Measurements from ENCODE around the gene PCDH9.

- TF ChIP-seq, protein P1, sequence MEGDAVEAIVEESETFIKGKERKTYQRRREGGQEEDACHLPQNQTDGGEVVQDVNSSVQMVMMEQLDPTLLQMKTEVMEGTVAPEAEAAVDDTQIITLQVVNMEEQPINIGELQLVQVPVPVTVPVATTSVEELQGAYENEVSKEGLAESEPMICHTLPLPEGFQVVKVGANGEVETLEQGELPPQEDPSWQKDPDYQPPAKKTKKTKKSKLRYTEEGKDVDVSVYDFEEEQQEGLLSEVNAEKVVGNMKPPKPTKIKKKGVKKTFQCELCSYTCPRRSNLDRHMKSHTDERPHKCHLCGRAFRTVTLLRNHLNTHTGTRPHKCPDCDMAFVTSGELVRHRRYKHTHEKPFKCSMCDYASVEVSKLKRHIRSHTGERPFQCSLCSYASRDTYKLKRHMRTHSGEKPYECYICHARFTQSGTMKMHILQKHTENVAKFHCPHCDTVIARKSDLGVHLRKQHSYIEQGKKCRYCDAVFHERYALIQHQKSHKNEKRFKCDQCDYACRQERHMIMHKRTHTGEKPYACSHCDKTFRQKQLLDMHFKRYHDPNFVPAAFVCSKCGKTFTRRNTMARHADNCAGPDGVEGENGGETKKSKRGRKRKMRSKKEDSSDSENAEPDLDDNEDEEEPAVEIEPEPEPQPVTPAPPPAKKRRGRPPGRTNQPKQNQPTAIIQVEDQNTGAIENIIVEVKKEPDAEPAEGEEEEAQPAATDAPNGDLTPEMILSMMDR (conservative IDR thresholded peaks at IDR 0.05 in 1 of 2, IDR thresholded peaks at IDR 0.05 in 1 of 2; ENCODE audit: extremely low read depth in 1 of 2, insufficient read depth in 1 of 2, low read depth in 1 of 2, low read length in 2 of 2) = no peak
- no peak for TF ChIP-seq EZH2 (IDR thresholded peaks at IDR 0.05; ENCODE audit: borderline replicate concordance, low read length)
These were observed 862.8 kb downstream of the PCDH9 start for GRCh38 chr13:66367356-66367755.

All from mammary epithelial cell (primary cell).